HG03066 (cell line): ENCODE data around the gene KCNH1.

Experiments used
- ATAC-seq: cut with Tn5 transposase; IDR thresholded peaks from one replicate; pipeline ENCODE4 v1.9.1; 2021; ENCODE audit warnings: low read depth; ENCODE audit not compliant: unreplicated experiment

The KCNH1 gene

DNA sequence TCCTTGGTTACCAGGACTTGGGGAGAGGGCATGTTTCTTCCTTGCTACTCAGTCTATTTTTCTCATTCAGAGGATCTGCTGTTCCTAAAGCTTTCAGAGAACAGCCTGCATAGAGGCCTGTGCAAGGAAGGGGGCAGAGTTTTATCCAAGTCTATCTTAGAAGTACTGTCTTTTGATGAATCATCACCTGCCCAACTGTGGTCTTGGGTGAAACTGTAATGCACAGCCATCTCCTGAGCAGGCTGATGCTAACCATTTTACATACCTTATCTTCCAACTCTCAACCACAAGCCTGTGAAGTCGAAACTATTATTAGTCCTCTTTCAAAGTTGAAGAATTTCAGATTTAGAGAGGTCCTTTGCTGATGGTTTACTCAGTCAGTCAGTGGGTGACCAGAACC is 437.2 kb downstream of the KCNH1 start:
- ATAC-seq, result peak; percentile 94

DNA sequence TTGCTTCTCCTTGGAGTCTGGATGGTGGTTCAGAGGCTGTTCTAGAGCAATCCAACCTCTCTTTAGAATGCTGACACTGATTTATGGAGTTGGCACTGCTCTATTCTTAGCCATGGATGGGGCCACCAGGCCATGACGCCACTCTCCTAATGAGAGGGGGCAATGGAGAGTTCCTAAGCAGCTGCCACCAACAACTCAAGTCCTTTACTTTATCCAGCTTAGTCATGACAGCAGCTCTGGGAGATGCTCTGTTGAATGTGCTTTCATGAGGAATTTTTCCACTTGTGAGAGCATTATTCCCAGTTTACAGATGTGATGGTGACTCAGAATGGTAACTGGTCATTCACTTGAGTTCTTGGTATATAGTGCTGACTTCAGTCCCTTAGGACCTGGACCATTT is 438.9 kb downstream of the KCNH1 start:
- no peak for ATAC-seq

DNA sequence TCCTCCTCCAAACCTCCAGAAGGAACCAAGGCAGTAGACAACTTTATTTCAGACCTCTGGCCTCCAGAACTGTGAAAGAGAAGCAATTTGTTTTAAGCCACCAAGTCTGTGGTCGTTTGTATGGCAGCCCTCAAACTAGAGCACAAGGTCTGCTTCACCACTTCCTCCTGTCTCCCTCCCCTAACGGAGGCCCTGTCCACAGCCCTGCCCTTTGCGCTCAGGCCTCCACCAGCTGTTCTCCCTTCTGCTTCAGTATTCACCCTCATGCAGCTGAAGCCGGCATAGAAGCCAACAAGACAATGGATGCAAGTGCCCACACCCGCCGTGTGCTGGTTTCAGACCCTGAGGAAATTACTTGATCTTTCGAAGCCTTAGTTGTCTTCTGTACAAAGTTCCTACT is 441.2 kb downstream of the KCNH1 start:
- ATAC-seq, result no peak

DNA sequence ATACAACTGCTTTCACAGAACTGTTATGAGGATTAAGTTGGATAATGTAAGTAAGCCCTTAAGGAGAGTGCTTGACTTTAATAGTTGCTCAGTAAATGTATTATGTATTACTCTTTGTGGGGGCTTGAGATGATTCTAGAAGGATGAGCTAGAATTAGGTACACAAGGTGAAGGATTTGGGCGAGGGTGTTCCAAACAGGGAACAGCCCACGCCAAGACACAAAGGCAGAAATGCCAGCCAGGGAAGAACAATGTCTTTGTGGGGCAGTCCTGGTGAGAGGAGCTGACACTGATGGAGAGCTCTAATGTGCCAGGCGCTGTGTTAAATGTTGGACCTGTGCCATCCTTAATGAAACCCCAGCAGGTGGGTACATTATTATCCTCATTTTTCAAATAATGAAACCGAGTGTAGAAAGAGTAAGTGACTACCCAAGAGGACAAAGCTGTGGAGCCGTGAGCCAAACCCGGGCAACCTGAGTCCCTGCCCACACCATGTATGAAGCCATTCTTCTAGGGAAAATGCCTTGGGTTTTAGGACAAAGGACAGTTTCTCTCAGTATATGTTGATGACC is 442.8 kb downstream of the KCNH1 start:
- no peak for ATAC-seq

DNA sequence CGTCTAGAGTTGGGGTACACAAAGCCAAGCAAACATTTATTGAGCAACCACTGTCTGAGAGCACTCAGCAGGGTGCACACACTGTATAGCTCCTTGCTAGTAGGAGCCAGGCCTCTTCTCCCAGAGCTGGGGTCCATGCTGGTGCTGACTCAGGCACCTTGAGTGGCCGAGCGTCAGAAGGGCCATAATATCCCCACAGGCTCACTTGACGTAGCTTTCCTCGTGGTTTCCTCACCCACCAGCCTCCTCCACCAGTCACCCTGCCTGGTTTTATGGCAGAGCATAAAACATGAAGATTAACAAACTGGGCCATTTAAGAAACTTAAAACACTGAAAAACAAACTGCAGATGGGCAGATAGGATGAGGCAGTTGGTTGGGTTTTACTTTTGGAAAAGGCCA is 443.7 kb downstream of the KCNH1 start:
- no peak for ATAC-seq

DNA sequence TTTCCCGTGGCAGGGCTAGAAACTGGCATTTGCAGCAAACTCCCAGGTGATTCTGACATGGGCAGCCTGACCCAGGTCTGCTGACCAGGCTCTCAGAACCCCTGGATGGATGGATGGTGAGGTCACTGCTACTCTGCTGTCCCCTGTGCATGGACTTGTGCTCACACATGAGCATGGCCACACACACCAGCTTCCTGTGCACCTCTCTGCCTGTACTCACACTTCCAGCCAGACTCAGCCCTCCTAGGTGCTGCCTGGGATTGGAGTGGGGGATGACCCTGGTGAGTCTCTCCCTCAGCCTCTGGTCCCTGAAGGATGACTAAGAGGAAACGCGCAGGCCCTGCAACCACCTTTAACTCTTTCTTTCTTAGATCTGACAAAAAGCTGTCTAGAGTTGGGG is 444.1 kb downstream of the KCNH1 start:
- no peak for ATAC-seq

DNA sequence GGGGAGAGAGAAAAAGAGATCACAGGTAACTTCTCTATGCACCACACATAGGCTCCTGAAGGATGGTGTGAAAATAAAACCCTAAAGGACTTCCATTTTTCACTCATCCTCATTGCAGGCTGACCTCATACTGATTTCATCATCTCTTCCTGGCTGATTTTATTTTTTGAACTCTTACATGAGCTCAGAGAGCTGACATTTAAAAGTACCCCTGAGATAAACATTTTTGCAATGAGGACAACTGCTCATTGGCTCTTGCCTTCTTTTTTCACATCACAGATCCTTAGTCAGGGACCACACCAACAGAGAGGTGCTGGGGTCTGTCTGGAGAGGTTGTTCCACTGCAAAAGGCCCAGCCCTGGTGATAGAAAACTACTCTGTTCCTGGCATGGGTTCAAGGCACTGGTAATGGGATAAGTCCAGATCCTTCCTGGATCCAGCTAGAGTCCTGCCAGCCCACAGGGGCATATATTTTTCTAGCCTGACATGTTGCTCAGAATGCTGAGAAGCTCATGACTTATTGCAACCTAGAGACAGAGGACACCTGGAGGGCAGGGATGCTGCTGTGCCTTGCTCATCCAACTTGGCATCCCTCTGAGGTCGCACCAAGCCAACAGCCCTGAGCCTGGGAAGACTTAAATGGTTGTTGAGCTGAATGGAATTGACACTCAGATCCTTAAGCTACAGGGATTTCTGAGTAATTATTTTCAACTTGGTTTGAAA is 445.3 kb downstream of the KCNH1 start:
- ATAC-seq, result no peak

DNA sequence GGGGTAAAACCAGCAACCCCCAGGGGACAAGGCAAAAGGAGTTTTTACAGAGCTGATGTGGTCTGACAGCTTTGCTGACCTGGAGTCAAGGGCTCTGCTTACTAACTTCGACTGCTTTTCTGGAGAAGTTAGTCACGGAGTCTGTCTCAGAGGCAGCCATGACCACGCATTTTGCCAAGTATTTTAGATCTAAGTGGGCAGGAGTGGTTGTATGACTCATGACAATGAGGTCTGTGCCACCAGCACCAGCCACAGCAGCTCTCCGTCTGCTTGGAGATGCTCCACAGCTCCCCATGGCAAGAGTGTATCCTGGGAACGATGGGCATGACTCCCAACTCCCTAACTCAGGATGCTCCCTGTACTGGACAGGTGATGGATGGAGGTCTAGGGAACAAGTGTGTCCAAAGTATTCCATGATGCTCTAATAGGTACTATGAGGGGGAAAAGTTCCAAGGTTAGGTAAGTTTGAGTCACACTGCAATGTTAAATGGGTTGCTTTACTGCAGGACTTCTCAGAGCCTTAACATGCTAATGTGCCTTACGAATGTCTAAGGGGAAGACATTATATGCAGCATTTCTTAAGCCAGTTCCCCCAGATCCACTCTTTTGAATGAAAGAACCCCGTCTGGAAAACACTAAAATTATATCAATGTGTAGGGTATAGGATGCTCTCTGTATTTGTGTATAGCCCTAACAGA is 446.2 kb downstream of the KCNH1 start:
- no peak for ATAC-seq

DNA sequence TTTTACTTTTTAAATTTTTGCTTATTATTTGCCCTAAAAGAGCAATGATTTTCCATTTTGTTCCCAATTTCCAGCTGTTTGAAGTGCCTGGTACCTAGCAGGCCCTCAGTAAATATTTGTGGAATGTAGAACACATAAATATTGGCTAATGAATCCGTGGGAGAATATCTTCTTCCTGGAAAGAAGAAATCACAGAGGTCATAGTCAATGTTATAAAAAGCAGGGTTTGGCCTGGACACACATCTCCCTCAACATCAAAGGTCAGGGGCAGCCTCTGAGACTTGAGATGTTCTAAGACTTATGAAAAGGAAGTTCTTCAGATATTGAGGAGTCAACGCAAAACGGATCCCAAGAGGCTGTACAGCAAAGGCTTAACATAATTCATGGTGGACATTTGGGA is 447.1 kb downstream of the KCNH1 start:
- ATAC-seq, result no peak

DNA sequence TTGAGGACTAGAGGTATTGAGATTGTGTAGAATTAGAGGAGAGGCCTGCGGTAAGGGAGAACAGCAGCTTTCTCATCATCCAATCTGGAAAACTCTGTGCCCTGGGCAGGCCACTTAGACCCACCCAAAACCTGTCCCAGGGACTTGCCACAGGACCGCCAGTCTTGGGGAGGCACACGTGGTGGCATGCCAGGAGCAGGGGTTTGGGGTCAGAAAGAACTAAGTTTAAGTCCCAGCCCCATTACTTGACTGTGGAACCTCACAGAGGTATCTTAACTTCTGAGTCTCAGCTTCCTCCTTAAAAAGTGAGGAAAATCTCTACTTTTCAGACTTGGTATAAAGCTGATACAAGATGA is 448.7 kb downstream of the KCNH1 start:
- ATAC-seq, result no peak

DNA sequence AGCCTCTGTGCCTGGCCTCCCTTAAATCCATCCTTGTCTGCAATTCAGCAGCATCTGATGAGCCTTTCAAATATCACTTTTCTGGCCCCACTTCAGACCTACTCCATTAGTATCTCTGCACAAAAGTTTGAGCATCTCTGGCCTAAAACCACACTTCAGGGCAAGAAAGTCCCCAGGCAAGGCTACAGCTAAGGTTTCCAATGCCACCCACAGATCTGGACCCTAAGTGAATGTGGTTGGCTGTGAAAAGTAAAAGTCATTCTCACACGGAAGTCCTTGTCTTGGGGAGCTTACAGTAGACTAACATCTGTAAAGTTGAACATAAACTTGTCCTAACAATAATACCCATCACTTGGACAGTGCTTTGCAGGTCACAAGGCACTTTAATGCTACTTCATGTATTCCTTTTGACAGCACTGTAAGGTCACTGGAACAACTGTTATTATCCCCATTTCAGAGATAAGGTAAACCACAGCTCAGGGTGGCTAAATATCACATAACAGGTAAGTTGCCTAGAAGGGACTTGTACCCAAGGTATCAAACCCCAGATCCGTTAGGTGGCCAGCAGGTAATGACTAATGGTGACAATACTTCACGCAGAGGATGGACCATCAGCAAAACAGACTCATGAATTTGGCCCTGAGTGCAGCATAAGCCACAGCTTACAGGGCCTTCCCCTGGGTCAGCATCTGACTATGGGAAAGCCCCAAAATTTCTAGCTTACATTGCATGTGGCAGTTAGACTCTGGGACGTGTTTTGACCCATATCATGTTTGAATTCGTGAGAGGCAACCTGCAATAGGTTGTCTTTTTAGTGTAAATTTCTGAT is 449.3 kb downstream of the KCNH1 start:
- ATAC-seq, result peak; percentile 77

DNA sequence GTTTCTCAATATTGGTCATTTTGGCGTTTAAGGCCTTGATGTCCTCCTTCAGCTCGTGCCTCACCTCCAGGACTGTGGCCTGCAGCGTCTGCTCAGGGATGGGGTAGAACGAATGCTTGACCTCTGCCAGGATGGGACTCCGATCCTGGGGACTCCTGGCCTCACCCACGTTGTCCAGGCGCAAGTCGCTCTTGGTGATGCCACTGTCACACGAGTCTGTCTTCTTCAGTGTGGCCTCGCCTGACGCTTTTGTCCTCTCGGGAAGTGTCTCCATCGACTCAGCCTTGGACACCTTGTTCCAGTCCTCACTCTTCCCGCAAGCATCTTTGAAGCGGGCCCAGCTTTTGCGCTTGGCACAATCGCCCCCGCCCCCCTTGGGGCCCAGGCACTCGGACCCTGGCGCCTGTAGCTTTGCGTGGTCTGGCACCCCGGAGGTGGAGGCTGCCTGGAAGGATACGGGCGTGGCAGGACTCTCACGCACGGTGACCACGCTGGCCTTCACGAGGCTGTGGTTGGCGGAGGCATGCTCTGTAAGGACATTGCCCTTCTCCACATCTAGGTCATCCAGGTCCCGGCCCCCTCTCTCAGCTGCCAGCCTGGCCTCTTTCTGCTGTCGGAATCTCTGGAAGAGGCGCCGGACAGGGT is 450.4 kb downstream of the KCNH1 start:
- no peak for ATAC-seq

DNA sequence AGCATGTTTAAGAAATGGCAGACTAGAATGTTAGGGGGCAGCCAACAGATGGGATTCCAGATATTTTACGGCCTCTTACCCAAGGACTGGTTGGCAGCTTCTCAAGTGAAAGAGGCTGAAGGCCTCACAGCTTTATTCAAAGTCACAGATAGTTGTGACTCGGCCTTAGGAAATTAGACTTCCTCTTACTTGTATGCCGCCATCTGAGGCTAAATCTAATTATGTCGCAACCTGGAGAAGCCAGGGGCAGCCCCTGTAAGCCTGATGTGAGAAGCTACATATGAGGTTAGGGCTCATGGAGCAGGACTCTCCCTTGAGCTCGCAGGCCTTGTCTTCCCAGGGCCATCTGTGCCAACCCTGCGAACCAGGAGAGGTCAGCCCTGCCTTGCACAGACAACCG is 452.8 kb downstream of the KCNH1 start:
- ATAC-seq, result no peak

DNA sequence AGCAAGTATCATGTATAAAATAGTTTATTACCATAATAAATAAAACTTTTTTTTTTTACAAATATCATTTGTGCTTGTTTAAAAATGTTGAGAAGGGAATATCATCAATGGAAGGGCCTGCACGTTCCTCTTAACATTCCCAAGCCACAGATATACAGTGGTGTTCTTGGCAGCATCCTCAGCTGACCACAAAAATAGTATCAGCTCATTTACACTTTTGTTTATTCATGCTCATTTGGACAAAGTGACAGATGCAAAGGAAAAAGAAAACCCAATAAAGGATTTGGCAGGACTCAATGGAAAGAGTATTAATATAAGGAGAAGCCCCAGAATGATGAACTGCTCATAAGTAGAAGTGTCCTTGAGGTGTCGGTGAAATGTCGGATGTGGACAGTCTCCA is 455.6 kb downstream of the KCNH1 start:
- ATAC-seq, result no peak

DNA sequence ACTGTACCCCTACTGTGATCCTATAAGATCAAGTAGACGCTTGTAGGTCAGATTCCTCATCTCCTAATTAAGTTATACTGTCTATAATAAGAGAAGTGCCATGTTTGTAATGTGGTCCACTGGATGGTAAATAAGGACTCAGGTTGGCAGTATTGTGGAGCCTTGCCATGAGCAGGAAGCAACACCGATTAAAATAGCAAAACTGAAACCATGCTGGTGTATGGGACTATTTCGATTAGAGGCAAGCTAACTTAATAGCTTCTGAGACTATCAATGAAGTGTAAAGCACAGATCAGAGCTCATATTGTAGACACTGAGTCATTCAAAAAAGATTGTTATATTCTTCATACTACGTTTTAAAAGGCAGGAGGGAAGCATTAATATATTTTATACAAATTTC is 456.4 kb downstream of the KCNH1 start:
- no peak for ATAC-seq

DNA sequence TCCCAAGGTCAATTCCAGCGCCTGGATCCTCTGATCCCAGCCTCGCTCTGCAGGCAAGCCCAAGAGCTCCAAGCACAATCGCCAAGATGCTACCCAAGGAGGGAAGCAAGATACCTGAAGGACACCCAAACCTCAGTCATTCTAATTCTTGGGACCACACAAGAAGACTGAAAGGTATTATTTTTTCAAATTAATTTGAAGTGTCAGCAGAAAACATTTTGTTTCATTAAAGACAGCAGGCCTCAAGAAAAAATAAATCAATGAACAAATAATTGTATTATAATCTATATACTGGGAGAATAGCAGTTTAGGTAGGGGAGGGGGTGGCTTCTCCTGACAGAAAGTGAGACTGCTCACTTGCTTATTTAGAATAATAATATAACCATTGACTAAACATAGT is 457.4 kb downstream of the KCNH1 start:
- ATAC-seq, result no peak

DNA sequence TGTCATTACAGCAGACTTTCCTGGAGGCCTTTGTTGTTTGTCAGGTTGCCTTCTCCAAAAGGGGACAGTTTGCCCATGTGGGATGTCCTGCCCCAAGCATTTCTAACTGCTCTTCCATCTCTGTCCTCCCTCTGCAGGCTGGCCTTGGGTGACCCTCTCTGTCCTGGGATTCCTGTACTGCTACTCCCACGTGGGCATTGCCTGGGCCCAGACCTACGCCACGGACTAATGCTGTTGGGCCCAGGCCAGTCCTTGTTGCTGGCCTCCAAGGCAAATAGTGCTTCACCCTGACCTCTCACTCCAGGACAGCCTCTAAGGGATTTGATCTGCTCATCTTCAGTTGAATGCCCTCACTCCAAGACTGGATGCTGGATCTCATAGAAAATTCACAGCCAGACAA is 459.8 kb downstream of the KCNH1 start:
- no peak for ATAC-seq

DNA sequence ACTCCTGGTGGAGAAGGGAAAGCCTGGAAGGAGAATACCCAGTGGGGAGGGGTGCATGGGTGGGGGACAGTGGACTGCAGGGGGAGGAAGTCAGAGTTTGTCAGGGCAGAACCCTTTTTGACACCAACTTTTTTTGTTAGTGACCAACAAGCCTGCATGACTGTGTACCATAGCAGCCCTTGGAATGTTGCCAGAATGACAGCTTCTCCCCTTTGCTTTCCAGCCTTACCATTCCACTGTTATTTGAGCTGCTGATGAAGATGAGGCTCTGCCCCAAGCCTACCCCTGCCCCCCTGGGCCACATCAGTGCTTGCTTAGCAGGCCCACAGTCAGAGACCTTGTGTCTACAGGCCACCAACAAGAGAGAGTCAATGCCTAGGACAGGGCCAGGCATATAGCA is 464.0 kb downstream of the KCNH1 start:
- ATAC-seq, result no peak

DNA sequence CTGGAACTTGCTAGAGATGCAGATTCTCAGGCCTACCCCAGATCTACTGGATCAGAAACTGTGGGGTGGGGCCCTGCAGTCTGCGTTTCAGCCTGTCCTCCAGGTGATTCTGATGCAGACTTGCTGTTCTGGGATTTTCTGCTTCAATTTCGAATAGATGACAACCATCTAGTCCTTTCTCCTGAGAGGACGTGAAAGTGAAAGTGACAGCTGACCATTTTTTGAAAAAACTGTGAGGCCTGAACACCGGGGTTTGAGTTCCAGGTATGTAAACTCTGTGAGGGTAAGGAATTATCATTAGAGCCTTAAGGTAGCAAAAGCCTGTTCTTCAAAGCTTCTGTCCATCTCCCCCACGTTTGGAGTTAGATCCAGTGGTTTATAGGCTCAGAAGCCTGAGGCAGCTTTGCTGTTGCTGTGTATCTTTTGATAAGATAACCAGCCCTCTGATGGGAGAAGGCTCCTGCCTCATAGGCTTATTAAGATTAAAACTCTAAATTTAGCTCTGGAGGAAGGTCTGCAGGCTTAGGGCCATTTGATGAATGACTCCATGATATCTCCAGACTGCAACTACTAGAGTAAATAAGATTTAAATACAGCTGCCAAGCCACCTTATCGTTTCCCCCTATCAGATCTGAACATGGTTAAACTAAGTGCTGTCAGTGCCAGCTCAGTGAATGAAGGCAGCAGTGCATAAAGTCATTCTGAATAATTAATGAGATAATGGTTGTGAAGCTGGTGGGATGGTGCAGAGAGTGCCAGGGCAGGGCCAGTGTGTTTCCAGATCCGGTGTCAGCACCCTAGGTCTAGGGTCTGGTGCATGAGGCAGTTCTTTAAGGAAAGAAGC is 470.0 kb downstream of the KCNH1 start:
- no peak for ATAC-seq
